ENCODE results near the gene NPVF. TPM values are rescaled to one million over a fixed set of nuclear protein-coding genes. Genes with fewer than 3 reads are reported as not detected.

The NPVF gene
- not detected for polyA plus RNA-seq

- Mint-ChIP-seq H3K4me1 (no peaks in the 10 kb centered on the region), H3K36me3 (no peaks in the 10 kb centered on the region), H3K9me3 (no peaks in the 10 kb centered on the region), H3K4me3 (no peak within 1 kb of the TSS), H3K27ac (no peak within 1 kb of the TSS), H3K27me3 (ENCODE audit: low read depth in 3 of 3) (peaks cover 3 to 12% (median 4%) of the 10 kb centered on the region in 3 donors)
- DNase-seq: no peak
These were observed at the start of gene NPVF for GRCh38 chr7:25228386-25228785. Gene NPVF, minus strand, starts transcription at chr7:25228486. Its CDS starts 47 bp downstream, at chr7:25228439.

GRCh38 chr7:25272265-25272664 lies 44.0 kb upstream of the NPVF start:
- Mint-ChIP-seq H3K4me1 (no peaks in the 10 kb centered on the region), H3K36me3 (no peaks in the 10 kb centered on the region), H3K27me3 (ENCODE audit: low read depth in 3 of 3) (peaks cover 4 to 6% (median 6%) of the 10 kb centered on the region in 3 donors), H3K27ac (no peak overlapping the region), H3K9me3 (peaks cover 0 to 2% (median 0%) of the 10 kb centered on the region in 6 donors), H3K4me3 (no peak overlapping the region)
- DNase-seq: no peak

GRCh38 chr7:25263337-25263736 lies 35.1 kb upstream of the NPVF start:
- peaks cover 0 to 6% (median 2%) of the 10 kb centered on the region in 3 donors for H3K27me3 Mint-ChIP-seq (ENCODE audit: low read depth in 3 of 3)
- no peak overlapping the region for H3K27ac Mint-ChIP-seq
- peaks cover 16 to 20% of the 10 kb centered on the region in 2 donors for H3K4me1 Mint-ChIP-seq
- H3K36me3 Mint-ChIP-seq: no peaks in the 10 kb centered on the region
- H3K9me3 Mint-ChIP-seq: no peaks in the 10 kb centered on the region
- H3K4me3 Mint-ChIP-seq: no peak overlapping the region
- no peak for DNase-seq

GRCh38 chr7:25262586-25262985 lies 34.3 kb upstream of the NPVF start:
- no peak for DNase-seq
- no peak overlapping the region for H3K4me3 Mint-ChIP-seq
- H3K4me1 Mint-ChIP-seq: peaks cover 16 to 20% of the 10 kb centered on the region in 2 donors
- H3K27me3 Mint-ChIP-seq (ENCODE audit: low read depth in 3 of 3): peaks cover 0 to 6% (median 2%) of the 10 kb centered on the region in 3 donors
- H3K36me3 Mint-ChIP-seq: no peaks in the 10 kb centered on the region
- no peaks in the 10 kb centered on the region for H3K9me3 Mint-ChIP-seq
- no peak overlapping the region for H3K27ac Mint-ChIP-seq

GRCh38 chr7:25261545-25262140 lies 33.4 kb upstream of the NPVF start:
- H3K27me3 Mint-ChIP-seq (ENCODE audit: low read depth in 3 of 3): peaks cover 0 to 6% (median 2%) of the 10 kb centered on the region in 3 donors
- H3K27ac Mint-ChIP-seq: peak overlapping the region in 1 of 6 donors; percentile 10
- H3K9me3 Mint-ChIP-seq: no peaks in the 10 kb centered on the region
- H3K4me3 Mint-ChIP-seq: peak overlapping the region in 3 of 5 donors; percentile 55 to 74 (median 67)
- no peaks in the 10 kb centered on the region for H3K36me3 Mint-ChIP-seq
- peaks cover 16 to 20% of the 10 kb centered on the region in 2 donors for H3K4me1 Mint-ChIP-seq
- no peak for DNase-seq

GRCh38 chr7:25260862-25261494 lies 32.7 kb upstream of the NPVF start:
- DNase-seq: peak; percentile 10 to 24 (median 15)
- peaks cover 16 to 20% of the 10 kb centered on the region in 2 donors for H3K4me1 Mint-ChIP-seq
- peak overlapping the region in 3 of 6 donors; percentile 2 to 50 (median 4) for H3K27ac Mint-ChIP-seq
- H3K4me3 Mint-ChIP-seq: peak overlapping the region in 4 of 5 donors; percentile 55 to 74 (median 68)
- no peaks in the 10 kb centered on the region for H3K36me3 Mint-ChIP-seq
- H3K9me3 Mint-ChIP-seq: no peaks in the 10 kb centered on the region
- peaks cover 0 to 9% (median 2%) of the 10 kb centered on the region in 3 donors for H3K27me3 Mint-ChIP-seq (ENCODE audit: low read depth in 3 of 3)

GRCh38 chr7:25259487-25260243 lies 31.4 kb upstream of the NPVF start:
- no peak overlapping the region for H3K27ac Mint-ChIP-seq
- no peaks in the 10 kb centered on the region for H3K9me3 Mint-ChIP-seq
- peak; percentile 36 to 56 (median 47) for DNase-seq
- peaks cover 0 to 9% (median 2%) of the 10 kb centered on the region in 3 donors for H3K27me3 Mint-ChIP-seq (ENCODE audit: low read depth in 3 of 3)
- H3K36me3 Mint-ChIP-seq: no peaks in the 10 kb centered on the region
- H3K4me3 Mint-ChIP-seq: peak overlapping the region in 2 of 5 donors; percentile 8 to 16
- peaks cover 16 to 20% of the 10 kb centered on the region in 2 donors for H3K4me1 Mint-ChIP-seq

- no peak for DNase-seq
- Mint-ChIP-seq H3K36me3 (no peaks in the 10 kb centered on the region), H3K27ac (no peak overlapping the region), H3K9me3 (no peaks in the 10 kb centered on the region), H3K27me3 (ENCODE audit: low read depth in 3 of 3) (peaks cover 0 to 7% (median 0%) of the 10 kb centered on the region in 3 donors), H3K4me1 (peaks cover 10 to 14% of the 10 kb centered on the region in 2 donors), H3K4me3 (no peak overlapping the region)
These were observed 28.1 kb upstream of the NPVF start for GRCh38 chr7:25256333-25256819.

- Mint-ChIP-seq H3K4me1 (peaks cover 4 to 8% of the 10 kb centered on the region in 2 donors), H3K36me3 (no peaks in the 10 kb centered on the region), H3K9me3 (no peaks in the 10 kb centered on the region), H3K27ac (no peak overlapping the region), H3K4me3 (no peak overlapping the region), H3K27me3 (ENCODE audit: low read depth in 3 of 3) (peaks cover 0 to 7% (median 0%) of the 10 kb centered on the region in 3 donors)
- DNase-seq: no peak
These were observed 27.5 kb upstream of the NPVF start for GRCh38 chr7:25255611-25256332.

- Mint-ChIP-seq H3K4me3 (no peak overlapping the region), H3K4me1 (no peaks in the 10 kb centered on the region), H3K36me3 (no peaks in the 10 kb centered on the region), H3K27ac (no peak overlapping the region), H3K27me3 (ENCODE audit: low read depth in 3 of 3) (peaks cover 0 to 7% (median 0%) of the 10 kb centered on the region in 3 donors), H3K9me3 (no peaks in the 10 kb centered on the region)
- DNase-seq: no peak
These were observed 26.3 kb upstream of the NPVF start for GRCh38 chr7:25254604-25255003.

GRCh38 chr7:25253714-25254113 lies 25.4 kb upstream of the NPVF start:
- no peaks in the 10 kb centered on the region for H3K9me3 Mint-ChIP-seq
- peaks cover 0 to 6% (median 0%) of the 10 kb centered on the region in 3 donors for H3K27me3 Mint-ChIP-seq (ENCODE audit: low read depth in 3 of 3)
- H3K36me3 Mint-ChIP-seq: no peaks in the 10 kb centered on the region
- H3K4me3 Mint-ChIP-seq: no peak overlapping the region
- H3K4me1 Mint-ChIP-seq: no peaks in the 10 kb centered on the region
- no peak overlapping the region for H3K27ac Mint-ChIP-seq
- DNase-seq: no peak

GRCh38 chr7:25250386-25250785 lies 22.1 kb upstream of the NPVF start:
- no peak for DNase-seq
- no peaks in the 10 kb centered on the region for H3K4me1 Mint-ChIP-seq
- H3K36me3 Mint-ChIP-seq: no peaks in the 10 kb centered on the region
- no peak overlapping the region for H3K4me3 Mint-ChIP-seq
- peaks cover 0 to 4% (median 4%) of the 10 kb centered on the region in 3 donors for H3K27me3 Mint-ChIP-seq (ENCODE audit: low read depth in 3 of 3)
- H3K9me3 Mint-ChIP-seq: no peaks in the 10 kb centered on the region
- H3K27ac Mint-ChIP-seq: no peak overlapping the region

- Mint-ChIP-seq H3K4me3 (no peak overlapping the region), H3K9me3 (no peaks in the 10 kb centered on the region), H3K27me3 (ENCODE audit: low read depth in 3 of 3) (peaks cover 0 to 6% (median 4%) of the 10 kb centered on the region in 3 donors), H3K27ac (no peak overlapping the region), H3K36me3 (no peaks in the 10 kb centered on the region), H3K4me1 (no peaks in the 10 kb centered on the region)
- DNase-seq: no peak
These were observed 21.5 kb upstream of the NPVF start for GRCh38 chr7:25249772-25250171.
